ENCODE measurements around the gene OR5AC2. TPM values are rescaled to one million over a fixed set of nuclear protein-coding genes. Genes with fewer than 3 reads are reported as not detected.

Gene OR5AC2
- total and polyA plus RNA-seq, 2 experiments from 2014 or later, result not detected

- Mint-ChIP-seq H3K27ac (no peak overlapping the region), H3K4me1 (peaks cover 7% of the 10 kb centered on the region; the same call in 2 of the 3 replicates), H3K36me3 (ENCODE audit: low read depth) (peaks cover 5% of the 10 kb centered on the region), H3K4me3 (no peak overlapping the region), H3K27me3 (ENCODE audit: insufficient read depth, low read depth, poor library complexity) (peaks cover 1% of the 10 kb centered on the region), H3K9me3 (peaks cover 7% of the 10 kb centered on the region)
- H3K36me3 ChIP-seq (ENCODE audit: insufficient read depth), result no peaks in the 10 kb centered on the region
- H3K79me2 ChIP-seq (replicated peaks; ENCODE audit: insufficient read depth), result no peaks in the 10 kb centered on the region
- ATAC-seq, result no peak
- no peaks in the 10 kb centered on the region for H3K27me3 ChIP-seq (ENCODE audit: insufficient read depth)
- no peak overlapping the region for H3K4me3 ChIP-seq
- TF ChIP-seq ZNF114 (CRISPR knock-in tag; IDR thresholded peaks at IDR 0.05) (no peak), EZH2phosphoT487 (IDR thresholded peaks at IDR 0.05; ENCODE audit: unreplicated experiment) (no peak), CREB1 (CRISPR knock-in tag; IDR thresholded peaks at IDR 0.05; ENCODE audit: low read depth) (no peak), ZNF331 (CRISPR knock-in tag; IDR thresholded peaks at IDR 0.05; ENCODE audit: low read depth) (no peak), CTCF (conservative IDR thresholded peaks at IDR 0.05; ENCODE audit: low read depth in 2 of 2) (no peak), ETS1 (IDR thresholded peaks at IDR 0.05) (no peak), REST (IDR thresholded peaks at IDR 0.05; ENCODE audit: unreplicated experiment) (no peak), EZH2 (IDR thresholded peaks at IDR 0.05; ENCODE audit: low read depth, unreplicated experiment) (no peak)
- H3K4me2 ChIP-seq, result no peak overlapping the region
- no peak for DNase-seq (ENCODE audit: low spot score)
- H3K9me2 ChIP-seq (ENCODE audit: insufficient read depth), result no peaks in the 10 kb centered on the region
- H3F3A ChIP-seq (replicated peaks; ENCODE audit: low read depth), result no peaks in the 10 kb centered on the region
- no peak overlapping the region for H3K27ac ChIP-seq (ENCODE audit: low read depth)
- H2AFZ ChIP-seq, result no peak overlapping the region
- H3K4me1 ChIP-seq (ENCODE audit: insufficient read depth), result 0 out of 2 replicates have a peak, but pooled peaks cover 7% of the 10 kb centered on the region
- no peaks in the 10 kb centered on the region for H4K20me1 ChIP-seq (replicated peaks; ENCODE audit: insufficient read depth)
Observed at GRCh38 chr3:98038286-98038685, 48.7 kb upstream of the OR5AC2 start.

- Histone ChIP-seq H3K79me2 (replicated peaks; ENCODE audit: insufficient read depth) (no peaks in the 10 kb centered on the region), H3K4me1 (ENCODE audit: insufficient read depth) (0 out of 2 replicates have a peak, but pooled peaks cover 7% of the 10 kb centered on the region), H3K27ac (ENCODE audit: low read depth) (no peak overlapping the region), H3F3A (replicated peaks; ENCODE audit: low read depth) (no peaks in the 10 kb centered on the region), H3K36me3 (ENCODE audit: insufficient read depth) (no peaks in the 10 kb centered on the region), H4K20me1 (replicated peaks; ENCODE audit: insufficient read depth) (no peaks in the 10 kb centered on the region), H3K4me2 (no peak overlapping the region), H3K4me3 (peak overlapping the region; percentile 53), H2AFZ (peak overlapping the region; percentile 34; the same call in 1 of the 2 replicates), H3K9me2 (ENCODE audit: insufficient read depth) (no peaks in the 10 kb centered on the region), H3K27me3 (ENCODE audit: insufficient read depth) (no peaks in the 10 kb centered on the region)
- Mint-ChIP-seq H3K27me3 (ENCODE audit: insufficient read depth, low read depth, poor library complexity) (peaks cover 1% of the 10 kb centered on the region), H3K36me3 (ENCODE audit: low read depth) (peaks cover 5% of the 10 kb centered on the region), H3K4me3 (no peak overlapping the region), H3K27ac (no peak overlapping the region), H3K4me1 (peaks cover 7% of the 10 kb centered on the region; the same call in 2 of the 3 replicates), H3K9me3 (peaks cover 7% of the 10 kb centered on the region)
- DNase-seq (ENCODE audit: low spot score) (no peak), ATAC-seq (no peak)
- TF ChIP-seq ETS1 (IDR thresholded peaks at IDR 0.05) (no peak), EZH2phosphoT487 (IDR thresholded peaks at IDR 0.05; ENCODE audit: unreplicated experiment) (no peak), REST (IDR thresholded peaks at IDR 0.05; ENCODE audit: unreplicated experiment) (no peak), ZNF114 (CRISPR knock-in tag; IDR thresholded peaks at IDR 0.05) (no peak), NANOG (IDR thresholded peaks at IDR 0.05; ENCODE audit: borderline replicate concordance) (no peak), CREB1 (CRISPR knock-in tag; IDR thresholded peaks at IDR 0.05; ENCODE audit: low read depth) (no peak), STAT1 (IDR thresholded peaks at IDR 0.05; ENCODE audit: unreplicated experiment) (no peak), POLR2AphosphoS5 (IDR thresholded peaks at IDR 0.05; ENCODE audit: low read depth) (no peak)
Observed at GRCh38 chr3:98038876-98039275, 48.1 kb upstream of the OR5AC2 start.

All from GM23338 (cell line).